HEK293T (cell line): ENCODE results near the gene PIK3CB.
"Not testable (repeated sequence)": the region's sequence is repeated elsewhere in the genome, so short reads cannot be mapped to it uniquely, and the experiment has no call there.

Source experiments
- CTCF ChIA-PET: fragments of 350-600 bp; formaldehyde crosslinking; extraction: SDS; loops from one replicate; lab custom pipeline; 2021; ENCODE audit warnings: antibody characterized with exemption, inconsistent platforms; lab: Yijun Ruan, JAX
- POLR2A ChIA-PET: fragments of 350-600 bp; formaldehyde crosslinking; extraction: SDS; loops from one replicate; lab custom pipeline; 2020; ENCODE audit warnings: antibody characterized with exemption, inconsistent platforms; lab: Yijun Ruan, JAX
- DNase-seq: peaks from one replicate; pipeline ENCODE4 v3.0.0; 2012; ENCODE audit warnings: mixed read lengths; ENCODE audit errors: extremely low spot score
- ARNT ChIP-seq: fragments of 450-650 bp; IDR thresholded peaks from 2 replicates; pipeline ENCODE4 v1.6.1; 2017; ENCODE audit warnings: mild to moderate bottlenecking
- BHLHE40 ChIP-seq: fragments of 450-650 bp; IDR thresholded peaks from 2 replicates; pipeline ENCODE4 v1.6.1; 2016; ENCODE audit warnings: mild to moderate bottlenecking, moderate library complexity, borderline replicate concordance
- CTBP1 ChIP-seq: fragments of 450-650 bp; IDR thresholded peaks from 2 replicates; pipeline ENCODE4 v1.6.1; 2016; ENCODE audit warnings: borderline replicate concordance
- ELF4 ChIP-seq: fragments of 450-650 bp; IDR thresholded peaks from 2 replicates; pipeline ENCODE4 v1.6.1; 2017; ENCODE audit warnings: antibody characterized with exemption
- FOXA1 ChIP-seq: fragments of 450-650 bp; IDR thresholded peaks from 2 replicates; pipeline ENCODE4 v1.6.1; 2016; ENCODE audit warnings: mild to moderate bottlenecking
- FOXK2 ChIP-seq: fragments of 450-650 bp; IDR thresholded peaks from 2 replicates; pipeline ENCODE4 v1.6.1; 2016; ENCODE audit warnings: mild to moderate bottlenecking
- FOXM1 ChIP-seq: fragments of 450-650 bp; IDR thresholded peaks from 2 replicates; pipeline ENCODE4 v1.6.1; 2017; ENCODE audit warnings: mild to moderate bottlenecking, borderline replicate concordance
- HDGF ChIP-seq: fragments of 450-650 bp; IDR thresholded peaks from 2 replicates; pipeline ENCODE4 v1.6.1; 2017; ENCODE audit warnings: antibody characterized with exemption, borderline replicate concordance
- L3MBTL2 ChIP-seq: fragments of 450-650 bp; conservative IDR thresholded peaks from 2 replicates; pipeline ENCODE4 v1.6.1; 2016; ENCODE audit warnings: mild to moderate bottlenecking
- LEF1 ChIP-seq: fragments of 450-650 bp; IDR thresholded peaks from 2 replicates; pipeline ENCODE4 v1.6.1; 2017; ENCODE audit warnings: mild to moderate bottlenecking, borderline replicate concordance
- NFRKB ChIP-seq: fragments of 450-650 bp; IDR thresholded peaks from 2 replicates; pipeline ENCODE4 v1.6.1; 2016; ENCODE audit warnings: mild to moderate bottlenecking, moderate library complexity
- PKNOX1 ChIP-seq: fragments of 450-650 bp; IDR thresholded peaks from 2 replicates; pipeline ENCODE4 v1.6.1; 2016
- SP1 ChIP-seq: fragments of 450-650 bp; IDR thresholded peaks from 2 replicates; pipeline ENCODE4 v1.6.1; 2017
- SUZ12 ChIP-seq: fragments of 450-650 bp; IDR thresholded peaks from 2 replicates; pipeline ENCODE4 v1.6.1; 2016; ENCODE audit warnings: mild to moderate bottlenecking
- TARDBP ChIP-seq: fragments of 450-650 bp; IDR thresholded peaks from 2 replicates; pipeline ENCODE4 v1.6.1; 2016
- ZNF384 ChIP-seq: fragments of 450-650 bp; IDR thresholded peaks from 2 replicates; pipeline ENCODE4 v1.6.1; 2016

The PIK3CB gene

DNA sequence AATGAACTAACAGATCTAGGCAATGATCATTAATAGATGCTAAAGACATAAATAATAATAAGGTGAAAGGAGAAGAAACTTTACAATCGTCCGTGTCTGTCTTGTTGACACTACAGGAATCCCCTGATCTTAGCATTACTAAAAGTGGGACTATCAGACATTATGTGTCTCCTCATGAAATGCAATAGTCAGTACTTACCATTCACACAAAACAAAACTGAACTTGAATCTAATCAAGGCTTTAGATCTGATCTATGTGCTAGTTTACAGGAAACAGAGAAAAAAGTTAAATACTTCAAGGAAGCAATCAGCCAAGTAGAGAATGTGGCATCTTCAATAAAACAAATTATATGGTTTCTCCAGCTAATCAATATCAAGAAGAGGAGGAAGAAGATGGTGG is 73.7 kb downstream of the PIK3CB start:
- CTCF ChIA-PET: no interaction called here
- no peak for DNase-seq
- TF ChIP-seq ARNT (no peak), SP1 (no peak), FOXK2 (no peak)
- POLR2A ChIA-PET: no interaction called here

DNA sequence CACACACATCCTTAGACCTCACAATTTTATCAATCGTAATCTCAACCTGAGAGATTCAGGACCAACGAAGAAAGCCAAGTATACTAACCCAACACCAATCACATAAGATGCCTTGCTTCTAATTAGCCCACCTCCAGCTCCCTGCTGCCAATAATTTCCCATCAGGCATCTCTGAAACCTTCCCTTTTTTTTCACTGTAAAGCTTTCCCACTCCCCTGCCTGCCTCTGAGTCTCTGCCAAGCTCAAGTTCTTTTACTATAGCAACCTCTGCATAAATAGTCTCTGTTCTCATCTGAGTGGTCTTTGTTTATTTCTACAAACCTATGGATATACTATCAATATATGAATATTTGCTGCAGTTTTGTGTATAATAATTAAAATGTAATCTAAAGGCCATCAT is 86.5 kb downstream of the PIK3CB start:
- ChIA-PET POLR2A (no interaction called here), CTCF (interaction anchor here (0.6 kb wide), 1 partner anchor 178 kb away, joined by 4 read pairs; no protein-coding TSS in a partner anchor)
- no peak for DNase-seq
- TF ChIP-seq CTBP1 (no peak), NFRKB (no peak), SP1 (no peak), ARNT (no peak), LEF1 (no peak), PKNOX1 (no peak), ELF4 (no peak), L3MBTL2 (no peak), TARDBP (no peak), HDGF (no peak), BHLHE40 (no peak), SUZ12 (no peak), ZNF384 (no peak)

- ChIA-PET POLR2A (no interaction called here), CTCF (no interaction called here)
- no peak for DNase-seq
- TF ChIP-seq HDGF (no peak), FOXA1 (no peak)
Observed at GRCh38 chr3:138747225-138747624, 87.5 kb downstream of the PIK3CB start.

GRCh38 chr3:138740072-138740471 is 94.7 kb downstream of the PIK3CB start:
- ChIA-PET CTCF (no interaction called here), POLR2A (no interaction called here)
- TF ChIP-seq SP1 (no peak), SUZ12 (no peak), FOXM1 (no peak), CTBP1 (no peak)
- DNase-seq: no peak

- DNase-seq: no peak
- ChIA-PET CTCF (no interaction called here), POLR2A (no interaction called here)
- TF ChIP-seq TARDBP: no peak
- TF ChIP-seq CTBP1: no peak
- TF ChIP-seq L3MBTL2: no peak
- TF ChIP-seq NFRKB: no peak
- TF ChIP-seq ARNT: no peak
- TF ChIP-seq FOXM1: no peak
- no peak for TF ChIP-seq SUZ12
- TF ChIP-seq FOXK2: no peak
- TF ChIP-seq SP1: no peak
- TF ChIP-seq LEF1: no peak
- TF ChIP-seq PKNOX1: no peak
- no peak for TF ChIP-seq ZNF384
- TF ChIP-seq FOXA1: no peak
- no peak for TF ChIP-seq BHLHE40
- TF ChIP-seq ELF4: no peak
- no peak for TF ChIP-seq HDGF
Observed at GRCh38 chr3:138732456-138732855, 102.3 kb downstream of the PIK3CB start.

DNA sequence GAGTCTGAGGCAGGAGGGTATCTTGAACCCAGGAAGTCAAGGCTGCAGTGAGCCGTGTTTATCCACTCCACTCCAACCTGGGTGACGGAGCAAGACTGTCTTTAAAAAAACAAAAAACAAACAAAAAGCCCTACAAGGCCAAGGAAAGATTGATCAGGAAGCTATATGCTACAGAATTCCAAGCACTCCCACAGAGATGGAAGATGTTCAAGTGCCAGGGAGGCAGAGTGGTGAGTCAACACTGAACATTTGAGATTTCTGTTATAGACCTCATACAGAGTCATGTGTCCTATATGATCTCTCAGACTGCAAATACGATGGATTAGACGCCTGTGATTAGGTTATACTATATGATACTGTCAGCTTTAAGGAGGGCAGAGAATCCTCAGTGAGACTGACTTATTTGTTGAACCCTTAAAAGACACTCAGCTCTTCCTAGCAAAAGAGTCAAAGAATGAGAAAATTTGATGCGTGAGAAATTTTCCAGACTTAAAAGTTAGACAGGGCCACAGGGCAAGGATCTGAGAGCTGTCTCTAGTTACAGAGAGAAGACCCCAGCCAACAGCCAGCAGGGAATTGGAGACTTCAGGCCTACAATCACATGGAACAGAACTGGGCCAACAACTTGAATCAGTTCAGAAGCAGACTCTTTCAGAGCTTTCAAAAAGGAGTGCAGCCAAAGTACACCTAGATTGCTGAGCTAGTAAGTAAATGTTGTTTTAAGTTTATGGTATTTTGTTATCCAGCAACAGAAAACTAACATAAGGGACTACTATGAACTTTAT is 107.6 kb downstream of the PIK3CB start:
- TF ChIP-seq SUZ12 (no peak), L3MBTL2 (no peak), BHLHE40 (no peak), CTBP1 (no peak), LEF1 (no peak), NFRKB (no peak), ZNF384 (no peak), HDGF (no peak), TARDBP (no peak), FOXA1 (no peak), ELF4 (no peak)
- POLR2A ChIA-PET: no interaction called here
- no peak for DNase-seq
- CTCF ChIA-PET: interaction anchor here (0.6 to 0.8 kb wide), 2 partner anchors 8 to 188 kb away, joined by 4 to 6 read pairs; no protein-coding TSS in a partner anchor

DNA sequence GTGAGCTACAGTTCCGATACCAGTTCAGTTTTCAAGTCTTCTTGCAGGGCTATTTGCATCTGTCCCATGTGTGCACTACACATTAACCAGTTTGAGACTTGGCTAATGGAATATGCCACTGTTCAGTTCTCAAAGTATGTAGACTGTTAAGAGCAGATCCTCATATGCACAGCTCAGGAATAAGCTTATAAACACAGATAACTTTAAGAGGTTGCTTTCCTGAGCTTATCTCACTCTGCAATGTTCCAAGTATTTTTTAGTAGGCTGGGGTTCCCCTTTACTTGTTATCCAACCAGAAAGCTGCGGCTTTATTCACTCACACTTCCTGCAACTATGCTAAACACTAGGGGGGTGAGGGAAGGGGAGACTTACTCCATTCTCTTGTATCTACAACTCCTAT is 108.7 kb downstream of the PIK3CB start:
- POLR2A ChIA-PET: interaction anchor here (0.6 kb wide), 1 partner anchor 564 kb away, joined by 3 read pairs; no protein-coding TSS in a partner anchor
- not testable (repeated sequence) for DNase-seq
- CTCF ChIA-PET: interaction anchor here (0.6 kb wide), 1 partner anchor 15 kb away, joined by 3 read pairs; no protein-coding TSS in a partner anchor

DNA sequence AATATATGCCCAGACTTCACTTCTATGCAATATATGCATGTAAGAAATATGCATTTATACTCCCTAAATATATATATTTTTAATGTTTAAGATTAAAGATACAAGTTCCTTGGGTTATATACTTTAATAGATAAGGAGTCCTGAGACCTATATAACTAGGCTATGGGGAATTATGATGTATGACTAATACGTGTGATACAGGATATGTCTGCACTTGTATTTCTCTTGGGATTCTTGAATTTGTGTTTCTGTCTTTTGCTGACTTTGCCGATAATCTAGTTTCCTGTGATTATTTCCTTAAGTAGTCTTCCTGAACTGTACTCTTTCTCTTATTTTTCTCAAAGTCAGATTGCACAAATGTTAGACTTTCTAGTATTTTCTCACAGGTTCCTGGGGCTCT is 109.6 kb downstream of the PIK3CB start:
- no peak for DNase-seq
- TF ChIP-seq BHLHE40: no peak
- no peak for TF ChIP-seq ELF4
- TF ChIP-seq HDGF: no peak
- TF ChIP-seq LEF1: no peak
- no peak for TF ChIP-seq ZNF384
- no peak for TF ChIP-seq FOXA1
- ChIA-PET CTCF (no interaction called here), POLR2A (no interaction called here)
